ENCODE measurements around the gene FAM78A.
"Not testable (repeated sequence)": the region's sequence is repeated elsewhere in the genome, so short reads cannot be mapped to it uniquely, and the experiment has no call there.

FAM78A gene

DNA sequence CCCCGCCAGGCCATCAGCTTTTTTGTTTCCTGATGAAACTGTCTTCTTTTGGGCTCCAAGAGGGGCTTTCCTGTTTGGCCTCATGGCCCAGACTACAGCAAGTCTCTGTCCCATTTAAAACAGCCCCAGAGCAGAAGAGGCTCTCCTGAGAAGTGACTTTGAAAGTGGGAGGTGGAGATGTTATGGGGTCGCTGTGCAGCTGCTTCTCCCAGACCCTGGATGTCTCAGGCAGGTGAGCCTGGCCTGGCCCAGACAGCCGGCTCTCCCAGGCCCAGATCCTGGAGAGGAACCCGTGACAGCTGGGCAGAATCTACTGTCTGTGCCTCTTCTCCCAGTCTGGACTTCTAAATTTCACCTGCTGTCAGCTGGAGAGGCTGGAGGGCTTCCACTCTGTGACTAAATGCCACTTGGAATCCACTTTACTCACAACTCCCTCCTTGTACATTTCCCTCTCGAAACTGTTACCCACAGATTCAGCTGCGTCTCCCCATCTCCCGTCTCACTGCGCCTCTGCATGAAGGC, 20.6 kb downstream of the FAM78A start:
- H3K9me3 ChIP-seq (ENCODE audit: control insufficient read depth, low read length): no peaks in the 10 kb centered on the region
- peaks cover 12% of the 10 kb centered on the region for H3K4me1 ChIP-seq (ENCODE audit: control insufficient read depth, insufficient read depth, low read length)
- no peaks in the 10 kb centered on the region for H3K27me3 ChIP-seq (ENCODE audit: control insufficient read depth, insufficient read depth, low read length, poor library complexity, severe bottlenecking)
- no peak overlapping the region for H3K4me3 ChIP-seq (ENCODE audit: insufficient read depth, low read depth, low read length)
- no peaks in the 10 kb centered on the region for H3K36me3 ChIP-seq (ENCODE audit: control insufficient read depth, insufficient read depth, low read length)
- no peak overlapping the region for H3K27ac ChIP-seq (ENCODE audit: insufficient read depth, low read depth, low read length, poor library complexity, severe bottlenecking)
- 89 to 93% methylated on average over 8 of the region's 8 CpGs for WGBS, 2 experiments

DNA sequence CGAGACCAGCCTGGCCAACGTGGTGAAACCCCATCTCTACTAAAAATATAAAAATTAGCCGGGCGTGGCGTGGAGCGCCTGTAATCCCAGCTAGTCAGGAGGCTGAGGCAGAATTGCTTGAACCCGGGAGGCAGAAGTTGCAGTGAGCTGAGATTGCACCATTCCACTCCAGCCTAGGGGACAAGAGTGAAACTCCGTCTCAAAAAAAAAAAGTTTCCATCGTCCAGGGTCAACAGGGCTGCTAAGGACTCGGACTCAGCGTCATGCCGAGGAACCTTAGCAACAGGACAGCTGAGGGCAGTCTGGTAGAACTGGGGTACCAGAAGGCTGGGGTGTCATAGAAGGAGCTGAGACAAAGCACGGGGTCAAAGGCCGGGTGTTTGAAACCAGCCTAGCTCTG, 21.7 kb downstream of the FAM78A start:
- Histone ChIP-seq H3K36me3 (ENCODE audit: control insufficient read depth, insufficient read depth, low read length) (no peaks in the 10 kb centered on the region), H3K9me3 (ENCODE audit: control insufficient read depth, low read length) (no peaks in the 10 kb centered on the region), H3K4me3 (ENCODE audit: insufficient read depth, low read depth, low read length) (no peak overlapping the region), H3K27me3 (ENCODE audit: control insufficient read depth, insufficient read depth, low read length, poor library complexity, severe bottlenecking) (no peaks in the 10 kb centered on the region), H3K27ac (ENCODE audit: insufficient read depth, low read depth, low read length, poor library complexity, severe bottlenecking) (no peak overlapping the region), H3K4me1 (ENCODE audit: control insufficient read depth, insufficient read depth, low read length) (peaks cover 12% of the 10 kb centered on the region)
- WGBS, 2 experiments: 93% methylated on average over 14 of the region's 14 CpGs

DNA sequence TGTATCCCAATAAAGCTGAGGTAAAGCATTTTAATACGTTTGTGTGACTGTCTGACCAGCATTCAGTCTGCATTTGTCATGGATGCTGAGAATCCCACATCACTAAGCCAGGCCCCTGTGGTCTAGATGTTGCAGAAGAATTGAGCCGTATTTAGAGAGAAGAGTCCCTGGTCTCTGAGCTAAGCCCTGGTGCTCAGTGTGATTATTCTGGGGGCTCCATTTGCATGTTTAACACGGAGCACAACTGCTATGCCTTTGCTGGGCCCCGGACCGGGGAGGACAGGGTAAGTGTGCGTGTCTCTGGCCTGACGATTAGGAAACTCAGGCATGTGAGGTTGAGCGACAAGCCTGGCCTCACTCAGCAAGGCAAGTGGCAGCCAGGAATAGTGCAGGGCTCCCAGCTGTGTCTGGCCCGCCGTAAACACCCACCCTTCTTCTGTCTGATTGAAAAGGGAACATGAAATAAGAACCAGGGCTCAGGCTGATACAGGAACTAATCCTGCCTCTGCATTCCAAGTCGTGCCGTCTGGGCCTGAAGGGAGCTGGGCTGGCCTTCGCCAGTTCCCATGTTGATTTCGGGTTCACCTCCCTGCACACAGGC, 22.3 kb downstream of the FAM78A start:
- Histone ChIP-seq H3K27me3 (ENCODE audit: control insufficient read depth, insufficient read depth, low read length, poor library complexity, severe bottlenecking) (no peaks in the 10 kb centered on the region), H3K9me3 (ENCODE audit: control insufficient read depth, low read length) (no peaks in the 10 kb centered on the region), H3K27ac (ENCODE audit: insufficient read depth, low read depth, low read length, poor library complexity, severe bottlenecking) (peak overlapping the region; percentile 22), H3K4me3 (ENCODE audit: insufficient read depth, low read depth, low read length) (no peak overlapping the region), H3K4me1 (ENCODE audit: control insufficient read depth, insufficient read depth, low read length) (peaks cover 12% of the 10 kb centered on the region), H3K36me3 (ENCODE audit: control insufficient read depth, insufficient read depth, low read length) (no peaks in the 10 kb centered on the region)
- 63% methylated on average over 14 of the region's 14 CpGs for WGBS, 2 experiments

DNA sequence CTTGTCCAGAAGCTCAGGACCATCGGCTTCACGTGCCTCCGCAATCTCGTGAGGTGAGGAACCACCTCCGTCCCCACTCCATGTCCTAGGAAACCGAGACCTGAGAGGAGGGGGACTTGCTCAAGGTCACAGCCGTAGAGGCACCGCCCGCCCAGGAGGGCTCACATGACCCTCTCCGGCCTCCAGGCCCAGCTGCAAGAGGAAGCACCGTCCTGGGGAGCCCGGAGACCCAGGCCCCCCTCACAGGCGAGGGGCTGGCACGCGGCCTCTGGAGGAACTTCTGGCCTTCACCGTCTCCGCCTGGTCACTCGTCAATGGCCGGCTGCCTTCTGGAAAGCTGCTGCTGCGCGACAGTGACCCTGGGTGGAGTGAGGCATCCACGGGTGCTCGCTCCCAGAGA, 24.2 kb downstream of the FAM78A start:
- H3K36me3 ChIP-seq (ENCODE audit: control insufficient read depth, insufficient read depth, low read length): no peaks in the 10 kb centered on the region
- H3K9me3 ChIP-seq (ENCODE audit: control insufficient read depth, low read length): no peaks in the 10 kb centered on the region
- 93 to 94% methylated on average over 23 of the region's 23 CpGs for WGBS, 2 experiments
- no peak overlapping the region for H3K4me3 ChIP-seq (ENCODE audit: insufficient read depth, low read depth, low read length)
- no peak overlapping the region for H3K27ac ChIP-seq (ENCODE audit: insufficient read depth, low read depth, low read length, poor library complexity, severe bottlenecking)
- no peaks in the 10 kb centered on the region for H3K27me3 ChIP-seq (ENCODE audit: control insufficient read depth, insufficient read depth, low read length, poor library complexity, severe bottlenecking)
- peaks cover 12% of the 10 kb centered on the region for H3K4me1 ChIP-seq (ENCODE audit: control insufficient read depth, insufficient read depth, low read length)

DNA sequence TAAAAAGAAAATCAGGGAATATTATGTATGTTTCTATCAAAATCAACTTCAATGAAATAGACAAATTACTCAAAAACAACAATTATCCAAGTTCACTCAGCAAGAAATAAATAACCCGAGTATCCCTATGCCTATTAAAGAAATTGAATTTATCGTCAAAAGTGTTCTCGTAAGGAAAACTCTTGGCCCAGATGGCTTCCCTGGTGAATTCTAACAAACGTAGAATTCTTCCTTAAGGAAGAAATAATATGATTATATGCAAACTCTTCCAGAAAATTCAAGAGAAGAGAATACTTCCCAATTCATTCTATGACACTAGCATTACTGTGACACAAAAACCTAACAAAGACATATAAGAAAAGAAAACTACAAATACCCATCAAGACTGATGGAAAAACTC, 29.7 kb downstream of the FAM78A start:
- 94 to 99% methylated on average over 3 to 4 of the region's 4 CpGs for WGBS, 2 experiments
- Histone ChIP-seq H3K9me3 (ENCODE audit: control insufficient read depth, low read length) (no peaks in the 10 kb centered on the region), H3K27ac (ENCODE audit: insufficient read depth, low read depth, low read length, poor library complexity, severe bottlenecking) (no peak overlapping the region), H3K27me3 (ENCODE audit: control insufficient read depth, insufficient read depth, low read length, poor library complexity, severe bottlenecking) (no peaks in the 10 kb centered on the region), H3K36me3 (ENCODE audit: control insufficient read depth, insufficient read depth, low read length) (no peaks in the 10 kb centered on the region), H3K4me3 (ENCODE audit: insufficient read depth, low read depth, low read length) (no peak overlapping the region), H3K4me1 (ENCODE audit: control insufficient read depth, insufficient read depth, low read length) (no peaks in the 10 kb centered on the region)

DNA sequence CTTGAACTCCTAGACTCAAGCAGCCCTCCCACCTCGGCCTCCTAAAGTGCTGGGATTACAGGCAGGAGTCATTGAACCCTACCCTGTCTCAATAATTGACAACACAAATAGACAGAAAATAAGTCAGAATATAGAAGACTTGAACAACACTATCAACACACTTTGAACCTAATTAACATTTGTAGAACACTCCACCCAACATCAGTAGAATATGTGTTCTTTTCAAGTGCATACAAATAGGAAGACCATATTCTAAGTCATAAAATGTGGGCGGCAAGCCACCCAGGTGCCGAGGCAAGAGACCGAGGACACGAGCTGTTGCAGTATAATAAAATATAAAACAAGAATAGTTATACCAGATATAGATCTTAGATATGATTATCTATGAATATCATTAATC, 32.0 kb downstream of the FAM78A start:
- H3K4me3 ChIP-seq (ENCODE audit: insufficient read depth, low read depth, low read length); H3K4me1 ChIP-seq (ENCODE audit: control insufficient read depth, insufficient read depth, low read length); H3K27ac ChIP-seq (ENCODE audit: insufficient read depth, low read depth, low read length, poor library complexity, severe bottlenecking); H3K9me3 ChIP-seq (ENCODE audit: control insufficient read depth, low read length); H3K36me3 ChIP-seq (ENCODE audit: control insufficient read depth, insufficient read depth, low read length); H3K27me3 ChIP-seq (ENCODE audit: control insufficient read depth, insufficient read depth, low read length, poor library complexity, severe bottlenecking): not testable (repeated sequence)
- WGBS, 2 experiments: 82 to 83% methylated on average over 1 to 2 of the region's 5 CpGs

DNA sequence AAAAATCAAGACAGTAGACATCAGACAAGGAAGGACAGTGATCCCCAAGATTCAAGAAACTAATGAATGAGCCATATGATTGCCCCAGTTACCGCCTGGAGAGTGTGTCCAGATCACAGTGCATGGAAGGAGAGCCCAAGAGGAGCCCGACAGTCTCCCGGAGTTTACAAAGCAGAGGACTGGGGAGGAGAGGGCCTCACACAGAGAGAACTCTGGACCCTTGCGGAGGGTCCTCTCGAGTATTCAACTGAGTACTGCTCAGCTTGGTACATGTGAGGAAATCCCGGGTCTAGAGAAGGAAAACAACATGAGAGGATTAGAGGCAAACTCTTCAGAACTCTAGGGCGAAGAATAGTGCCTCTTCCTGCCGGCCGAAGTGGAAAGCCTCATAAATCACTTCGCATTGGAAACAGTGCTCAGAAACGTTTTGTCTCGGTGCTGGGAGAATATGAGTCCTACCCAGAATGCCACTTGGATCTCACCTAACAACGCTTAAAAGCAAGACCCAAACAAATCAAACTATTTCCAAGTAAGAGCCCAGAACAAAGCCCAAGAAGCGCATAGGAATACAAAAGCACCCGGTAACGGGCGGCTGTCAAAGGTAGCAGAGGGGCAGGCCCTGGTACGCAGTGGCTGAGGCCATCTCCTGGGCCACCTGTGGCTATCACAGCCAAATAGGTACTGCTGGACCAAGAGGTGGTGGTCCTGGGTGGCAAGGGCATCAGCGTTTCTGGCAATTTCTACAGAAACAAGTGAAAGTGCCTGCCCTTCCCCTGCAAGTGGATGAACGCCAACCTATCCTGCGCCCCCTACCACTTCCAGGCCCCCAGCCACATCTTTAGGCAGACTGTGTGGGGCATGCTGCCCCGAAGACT, 36.0 kb downstream of the FAM78A start:
- WGBS, 2 experiments: 89 to 90% methylated on average over 22 of the region's 22 CpGs
- Histone ChIP-seq H3K36me3 (ENCODE audit: control insufficient read depth, insufficient read depth, low read length) (no peaks in the 10 kb centered on the region), H3K9me3 (ENCODE audit: control insufficient read depth, low read length) (no peaks in the 10 kb centered on the region), H3K27me3 (ENCODE audit: control insufficient read depth, insufficient read depth, low read length, poor library complexity, severe bottlenecking) (no peaks in the 10 kb centered on the region), H3K4me3 (ENCODE audit: insufficient read depth, low read depth, low read length) (no peak overlapping the region), H3K4me1 (ENCODE audit: control insufficient read depth, insufficient read depth, low read length) (peaks cover 21% of the 10 kb centered on the region), H3K27ac (ENCODE audit: insufficient read depth, low read depth, low read length, poor library complexity, severe bottlenecking) (no peak overlapping the region)

DNA sequence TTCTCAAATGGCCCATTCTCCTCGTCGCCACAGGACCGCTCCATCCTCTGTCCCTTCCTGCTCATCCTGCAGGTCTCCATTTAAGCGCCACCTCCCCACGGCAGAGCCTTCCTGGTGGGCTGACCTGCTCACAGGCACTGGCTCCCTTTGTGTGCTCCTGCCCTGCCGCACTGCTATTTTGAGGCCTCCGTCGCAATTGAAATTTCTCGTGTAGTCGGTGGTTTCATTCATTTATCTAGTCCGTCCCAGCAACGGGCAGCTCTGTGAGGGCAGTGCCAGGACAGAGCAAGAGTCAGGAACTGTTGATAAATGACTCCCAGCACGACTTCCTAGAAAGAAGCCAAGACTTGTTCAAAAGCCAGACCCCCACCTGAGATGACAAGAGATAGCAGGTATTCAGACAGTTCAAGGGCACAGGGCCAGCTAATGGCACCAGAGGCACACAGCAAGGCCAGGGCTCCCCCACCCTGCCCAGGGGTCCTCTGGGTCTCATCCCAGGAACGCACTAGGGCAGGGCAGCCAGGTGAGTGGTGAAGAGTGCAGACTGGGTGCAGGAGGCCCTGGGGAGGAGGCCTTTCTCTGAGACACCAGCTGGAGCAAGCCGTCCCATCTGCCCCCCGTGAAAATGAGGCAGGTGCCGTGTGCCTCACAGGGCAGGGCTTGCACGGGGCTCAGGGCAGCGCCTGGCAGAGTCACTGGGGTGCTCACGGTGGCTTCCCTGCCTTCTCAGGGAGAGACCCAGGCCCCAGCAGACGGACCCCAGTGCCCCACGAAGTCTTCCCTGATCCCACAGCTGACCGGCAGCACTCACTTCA, 36.9 kb downstream of the FAM78A start:
- WGBS, 2 experiments: 86% methylated on average over 23 of the region's 23 CpGs
- Histone ChIP-seq H3K27ac (ENCODE audit: insufficient read depth, low read depth, low read length, poor library complexity, severe bottlenecking) (peak overlapping the region; percentile 60), H3K36me3 (ENCODE audit: control insufficient read depth, insufficient read depth, low read length) (peaks cover under 1% of the 10 kb centered on the region), H3K4me1 (ENCODE audit: control insufficient read depth, insufficient read depth, low read length) (peaks cover 21% of the 10 kb centered on the region), H3K4me3 (ENCODE audit: insufficient read depth, low read depth, low read length) (no peak overlapping the region), H3K9me3 (ENCODE audit: control insufficient read depth, low read length) (no peaks in the 10 kb centered on the region), H3K27me3 (ENCODE audit: control insufficient read depth, insufficient read depth, low read length, poor library complexity, severe bottlenecking) (no peaks in the 10 kb centered on the region)

DNA sequence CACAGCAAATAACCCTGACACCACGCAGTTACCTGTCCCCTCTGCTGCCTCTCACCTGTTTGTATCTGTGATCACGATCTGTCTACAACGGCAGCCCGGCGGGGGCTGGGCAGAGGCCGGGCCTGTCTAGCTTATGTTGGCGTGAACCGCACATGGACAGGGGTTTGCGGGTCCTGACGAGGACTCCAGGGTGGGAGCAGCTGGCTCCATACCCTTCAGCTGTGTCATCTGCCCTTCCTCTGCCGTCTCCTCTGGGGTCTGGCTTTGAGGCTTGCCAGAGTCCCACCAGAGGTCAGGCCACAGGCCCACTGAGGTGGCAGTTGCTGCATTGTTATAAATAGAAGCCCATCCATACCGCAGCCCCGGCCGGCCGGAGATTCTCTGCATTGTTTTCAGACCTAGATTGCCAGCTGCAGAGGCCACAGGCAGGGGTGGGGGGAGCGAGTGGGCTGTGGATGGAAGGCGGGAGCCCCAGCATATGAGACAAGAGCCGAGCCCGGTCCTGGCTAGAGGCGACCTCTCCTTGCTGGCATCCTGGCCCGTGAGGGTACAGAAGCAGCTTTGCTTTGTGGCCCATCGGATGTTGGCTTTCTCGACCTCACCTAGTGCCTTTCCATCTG, 37.8 kb downstream of the FAM78A start:
- Histone ChIP-seq H3K27ac (ENCODE audit: insufficient read depth, low read depth, low read length, poor library complexity, severe bottlenecking) (peak overlapping the region; percentile 60), H3K36me3 (ENCODE audit: control insufficient read depth, insufficient read depth, low read length) (peaks cover 9% of the 10 kb centered on the region), H3K9me3 (ENCODE audit: control insufficient read depth, low read length) (no peaks in the 10 kb centered on the region), H3K27me3 (ENCODE audit: control insufficient read depth, insufficient read depth, low read length, poor library complexity, severe bottlenecking) (no peaks in the 10 kb centered on the region), H3K4me1 (ENCODE audit: control insufficient read depth, insufficient read depth, low read length) (peaks cover 21% of the 10 kb centered on the region), H3K4me3 (ENCODE audit: insufficient read depth, low read depth, low read length) (no peak overlapping the region)
- 75% methylated on average over 23 of the region's 23 CpGs for WGBS, 2 experiments
